Measurements from ENCODE around the gene MEF2C.
A peak's percentile ranks its signal among the peaks of the same experiment; 100 is the strongest.

The MEF2C gene

DNA sequence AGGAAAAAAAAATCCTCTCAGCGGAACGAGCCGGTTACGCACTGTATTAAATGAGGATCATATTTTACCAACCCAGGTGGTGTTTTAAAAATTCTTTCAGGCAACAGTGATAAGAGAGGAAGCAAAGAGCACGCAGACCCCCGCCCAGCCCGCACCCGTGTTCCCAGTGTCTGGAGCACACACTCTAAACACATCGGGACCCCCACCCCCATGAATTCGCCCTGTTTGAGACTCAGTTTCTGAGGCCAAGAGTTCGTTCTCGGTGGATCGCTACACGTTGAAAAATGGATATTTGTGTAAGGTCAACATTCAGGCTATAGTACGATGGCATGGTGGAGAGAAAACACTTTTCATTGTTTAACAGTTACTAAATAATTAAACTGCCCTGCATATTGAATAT lies 196.3 kb downstream of the MEF2C start:
- Histone ChIP-seq H3K9ac (ENCODE audit: insufficient read length) (no peak overlapping the region), H3K9me3 (ENCODE audit: low read depth, low read length) (no peaks in the 10 kb centered on the region), H3K36me3 (ENCODE audit: insufficient read depth, low read length) (no peaks in the 10 kb centered on the region), H3K27ac (no peak overlapping the region), H3K4me3 (no peak overlapping the region)
- TF ChIP-seq FOXP2 (optimal IDR thresholded peaks at IDR 0.05; ENCODE audit: control extremely low read depth, extremely low read length, insufficient read depth) (no peak), EZH2 (IDR thresholded peaks at IDR 0.05) (no peak), POLR2AphosphoS5 (IDR thresholded peaks at IDR 0.05; ENCODE audit: borderline replicate concordance, low read depth, low read length) (no peak)
- DNase-seq (ENCODE audit: low read depth, low spot score): no peak

DNA sequence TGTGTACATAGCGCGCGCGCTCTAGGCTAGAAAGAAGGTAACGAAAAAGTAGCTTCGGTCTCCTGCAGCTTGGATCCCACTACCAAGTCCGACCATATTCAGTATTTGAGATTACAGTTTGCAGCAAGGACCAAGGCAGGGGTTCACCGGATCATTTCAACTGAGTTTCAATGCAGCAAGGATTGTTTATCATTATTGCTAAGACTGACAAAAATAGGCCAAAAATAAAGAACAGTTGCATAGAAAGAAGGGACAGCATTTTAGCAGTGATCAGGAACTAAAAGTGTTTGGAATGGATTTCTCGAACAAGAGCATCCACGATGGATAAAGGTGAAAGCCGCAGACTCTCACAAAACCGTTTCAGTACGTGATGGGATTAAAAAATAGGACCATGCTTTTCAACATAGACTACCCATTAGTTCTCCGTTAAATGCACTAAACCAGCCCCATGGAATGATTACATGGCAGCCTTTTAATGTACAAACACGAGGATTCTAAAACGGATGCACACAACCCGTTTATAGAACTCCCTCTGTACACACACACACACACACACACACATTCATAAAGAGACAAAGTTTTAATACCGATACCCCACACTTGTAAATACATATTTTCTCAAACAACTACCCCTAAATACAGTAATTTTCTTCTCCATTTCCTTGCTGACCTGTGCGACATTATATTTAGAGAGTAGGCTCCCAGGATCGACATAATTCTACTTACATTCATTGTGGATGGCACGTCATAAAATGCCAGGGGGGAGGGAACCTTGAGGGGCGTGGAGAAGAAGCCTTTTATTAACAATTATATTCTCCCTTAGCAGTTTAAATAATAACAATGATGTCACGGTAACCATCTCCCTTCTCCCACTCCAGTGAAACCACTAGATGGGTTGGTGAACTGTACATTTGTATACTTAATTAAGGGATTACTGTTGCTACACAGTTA lies 197.1 kb downstream of the MEF2C start:
- Histone ChIP-seq H3K9me3 (ENCODE audit: low read depth, low read length) (no peaks in the 10 kb centered on the region), H3K27ac (no peak overlapping the region), H3K36me3 (ENCODE audit: insufficient read depth, low read length) (no peaks in the 10 kb centered on the region), H3K4me3 (no peak overlapping the region), H3K9ac (ENCODE audit: insufficient read length) (no peak overlapping the region)
- TF ChIP-seq FOXP2 (optimal IDR thresholded peaks at IDR 0.05; ENCODE audit: control extremely low read depth, extremely low read length, insufficient read depth) (no peak), EZH2 (IDR thresholded peaks at IDR 0.05) (no peak), POLR2AphosphoS5 (IDR thresholded peaks at IDR 0.05; ENCODE audit: borderline replicate concordance, low read depth, low read length) (no peak)
- no peak for DNase-seq (ENCODE audit: low read depth, low spot score)

DNA sequence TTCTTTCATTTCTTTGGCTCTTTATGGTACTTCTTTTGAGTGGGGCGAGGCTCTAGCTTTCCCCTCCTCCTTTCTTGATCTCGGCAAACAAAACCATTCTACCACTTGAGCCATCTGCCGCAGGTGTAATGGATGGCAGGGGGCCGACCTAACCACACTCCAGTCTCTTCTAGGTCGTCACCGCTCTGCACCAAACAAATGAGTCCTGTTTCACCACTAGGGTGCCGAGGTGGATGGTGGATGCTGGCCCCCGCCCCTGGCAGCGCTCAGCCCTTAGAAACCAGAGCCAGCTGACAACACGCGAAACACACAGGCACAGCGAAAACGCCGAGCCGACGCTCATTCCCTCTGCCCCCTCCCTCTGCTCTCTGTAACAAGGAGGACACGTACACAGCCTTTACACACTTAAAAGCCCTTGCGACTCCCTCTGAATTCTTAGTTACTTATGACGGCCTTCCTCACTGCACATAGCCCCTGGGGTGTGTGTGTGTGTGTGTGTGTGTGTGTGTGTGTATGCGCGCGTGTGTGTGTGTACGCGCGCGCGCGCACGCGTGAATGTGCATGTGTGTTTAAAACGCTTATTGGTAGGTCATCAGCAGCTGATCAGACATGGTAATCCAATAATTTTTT lies 199.4 kb downstream of the MEF2C start:
- H3K9me3 ChIP-seq (ENCODE audit: low read depth, low read length): no peaks in the 10 kb centered on the region
- no peak overlapping the region for H3K9ac ChIP-seq (ENCODE audit: insufficient read length)
- DNase-seq (ENCODE audit: low read depth, low spot score): no peak
- peak overlapping the region; percentile 67 for H3K4me3 ChIP-seq
- TF ChIP-seq EZH2 (IDR thresholded peaks at IDR 0.05) (no peak), FOXP2 (optimal IDR thresholded peaks at IDR 0.05; ENCODE audit: control extremely low read depth, extremely low read length, insufficient read depth) (no peak), POLR2AphosphoS5 (IDR thresholded peaks at IDR 0.05; ENCODE audit: borderline replicate concordance, low read depth, low read length) (no peak)
- no peak overlapping the region for H3K27ac ChIP-seq
- H3K36me3 ChIP-seq (ENCODE audit: insufficient read depth, low read length): no peaks in the 10 kb centered on the region

DNA sequence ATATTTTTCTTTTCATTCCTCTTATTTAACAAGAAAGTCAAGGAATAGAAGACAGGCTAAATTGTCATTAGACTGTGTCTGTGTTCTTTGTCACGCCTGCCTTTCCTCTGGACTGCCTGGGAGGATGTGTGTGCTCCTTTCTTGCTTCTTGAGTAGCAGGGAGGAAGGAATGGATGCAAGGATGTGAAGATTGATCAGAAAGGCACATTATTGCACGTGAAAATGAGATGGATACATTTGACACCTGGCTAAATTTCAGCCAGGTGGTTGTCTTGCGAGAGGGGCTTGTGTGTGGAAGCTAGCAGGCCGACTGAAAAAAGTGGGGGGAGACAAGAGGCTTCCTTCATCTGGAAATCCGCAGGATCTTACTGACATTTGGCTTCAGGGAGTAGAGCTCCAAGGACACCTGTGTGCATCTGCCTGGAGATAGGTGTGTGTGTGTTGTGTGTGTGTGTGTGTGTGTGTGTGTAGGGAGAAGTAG lies 200.1 kb downstream of the MEF2C start:
- Histone ChIP-seq H3K9ac (ENCODE audit: insufficient read length) (no peak overlapping the region), H3K9me3 (ENCODE audit: low read depth, low read length) (no peaks in the 10 kb centered on the region), H3K27ac (no peak overlapping the region), H3K4me3 (no peak overlapping the region), H3K36me3 (ENCODE audit: insufficient read depth, low read length) (no peaks in the 10 kb centered on the region)
- no peak for TF ChIP-seq FOXP2 (optimal IDR thresholded peaks at IDR 0.05; ENCODE audit: control extremely low read depth, extremely low read length, insufficient read depth)
- TF ChIP-seq EZH2 (IDR thresholded peaks at IDR 0.05): no peak
- no peak for TF ChIP-seq POLR2AphosphoS5 (IDR thresholded peaks at IDR 0.05; ENCODE audit: borderline replicate concordance, low read depth, low read length)
- DNase-seq (ENCODE audit: low read depth, low spot score): no peak

DNA sequence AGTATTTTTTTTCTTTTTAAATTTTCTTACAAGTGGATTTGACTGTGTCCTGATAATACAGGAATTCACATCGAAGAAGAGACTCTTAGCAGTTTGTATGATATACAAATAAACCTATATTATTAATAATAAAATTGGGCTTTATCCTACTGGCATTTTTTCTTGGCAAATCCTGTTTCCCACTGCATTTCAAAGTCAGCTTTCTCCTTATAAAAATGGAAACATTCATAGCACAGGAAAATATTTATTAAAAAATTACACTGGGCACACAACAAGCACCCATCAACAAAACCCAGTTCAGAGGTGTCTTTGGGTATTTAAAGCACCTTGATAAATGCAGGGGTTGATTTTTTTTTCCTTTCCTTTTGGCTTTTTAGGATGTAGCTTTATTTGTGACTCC lies 200.9 kb downstream of the MEF2C start:
- H3K27ac ChIP-seq: no peak overlapping the region
- no peaks in the 10 kb centered on the region for H3K9me3 ChIP-seq (ENCODE audit: low read depth, low read length)
- H3K4me3 ChIP-seq: no peak overlapping the region
- no peak overlapping the region for H3K9ac ChIP-seq (ENCODE audit: insufficient read length)
- no peak for TF ChIP-seq EZH2 (IDR thresholded peaks at IDR 0.05)
- no peak for TF ChIP-seq POLR2AphosphoS5 (IDR thresholded peaks at IDR 0.05; ENCODE audit: borderline replicate concordance, low read depth, low read length)
- no peak for TF ChIP-seq FOXP2 (optimal IDR thresholded peaks at IDR 0.05; ENCODE audit: control extremely low read depth, extremely low read length, insufficient read depth)
- no peaks in the 10 kb centered on the region for H3K36me3 ChIP-seq (ENCODE audit: insufficient read depth, low read length)
- no peak for DNase-seq (ENCODE audit: low read depth, low spot score)

DNA sequence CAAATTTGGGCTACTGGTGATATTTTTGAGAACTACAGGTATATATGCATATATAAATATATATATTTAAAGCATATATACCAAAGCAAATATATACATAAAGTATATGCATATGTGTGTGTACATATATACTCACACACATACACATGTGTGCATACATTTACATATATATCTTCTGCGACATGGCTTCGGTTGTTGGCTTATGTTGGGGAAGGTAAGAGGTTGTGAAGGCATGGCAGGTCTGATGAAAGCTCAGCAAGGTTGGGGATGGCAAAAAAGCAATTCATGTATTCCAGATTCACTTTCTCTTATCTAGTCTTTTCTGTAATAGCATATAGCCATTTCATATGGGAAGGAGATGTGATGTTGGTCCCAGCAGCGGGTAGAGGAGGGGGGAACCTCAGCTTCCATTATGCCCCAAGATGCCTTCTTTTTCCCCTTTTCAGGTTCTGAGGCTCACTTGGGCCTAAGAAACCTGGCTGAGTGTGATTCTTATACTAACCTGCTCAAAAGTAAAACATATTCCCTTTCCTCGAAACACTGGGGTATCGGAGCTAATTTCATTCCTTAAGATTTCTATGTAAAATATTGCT lies 201.7 kb downstream of the MEF2C start:
- no peak for DNase-seq (ENCODE audit: low read depth, low spot score)
- Histone ChIP-seq H3K36me3 (ENCODE audit: insufficient read depth, low read length) (no peaks in the 10 kb centered on the region), H3K9ac (ENCODE audit: insufficient read length) (no peak overlapping the region), H3K9me3 (ENCODE audit: low read depth, low read length) (no peaks in the 10 kb centered on the region), H3K27ac (no peak overlapping the region), H3K4me3 (no peak overlapping the region)
- TF ChIP-seq EZH2 (IDR thresholded peaks at IDR 0.05): no peak
- TF ChIP-seq FOXP2 (optimal IDR thresholded peaks at IDR 0.05; ENCODE audit: control extremely low read depth, extremely low read length, insufficient read depth): no peak
- no peak for TF ChIP-seq POLR2AphosphoS5 (IDR thresholded peaks at IDR 0.05; ENCODE audit: borderline replicate concordance, low read depth, low read length)

DNA sequence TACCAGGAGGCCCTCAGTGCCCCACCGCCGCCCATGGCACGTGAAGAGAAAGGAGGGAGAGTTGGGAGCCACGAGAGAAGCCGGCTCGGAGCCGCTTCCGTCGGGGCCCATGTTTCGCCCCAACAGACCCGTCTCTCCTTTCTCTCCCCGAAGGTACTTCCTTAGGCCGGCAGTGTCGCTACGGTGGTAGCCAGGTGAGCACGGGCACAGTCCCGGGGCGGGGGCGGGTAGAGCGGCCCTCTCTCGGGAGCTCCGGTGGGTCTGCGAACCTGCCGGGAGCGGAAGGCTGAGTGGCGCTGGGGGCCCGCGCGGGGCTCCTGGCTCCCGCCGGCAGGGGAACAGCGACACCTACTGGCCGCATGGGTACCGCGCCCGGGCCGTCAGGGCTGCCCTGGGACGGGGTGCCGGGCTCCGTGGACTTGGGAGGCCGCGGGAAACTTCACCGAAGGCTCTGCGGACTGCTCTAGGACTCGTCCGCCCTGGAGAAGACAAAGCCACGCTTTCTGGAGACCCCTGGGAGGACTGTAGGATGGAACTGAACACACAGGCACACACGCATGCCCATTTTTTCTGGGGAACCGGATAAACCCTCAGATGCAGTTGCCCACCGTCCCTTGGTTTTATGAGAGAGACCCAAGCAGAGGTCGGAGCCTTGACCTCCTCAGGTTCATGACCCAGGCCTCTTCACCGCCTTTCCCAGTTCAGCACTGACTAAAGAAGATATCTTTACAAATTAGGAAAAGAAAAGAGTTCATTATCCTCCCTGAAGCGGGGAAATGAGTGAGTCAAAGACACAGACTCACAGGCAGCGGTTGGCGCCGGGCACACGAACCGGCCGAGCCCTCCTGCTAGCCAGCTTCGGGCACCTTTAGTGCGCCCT lies 202.5 kb downstream of the MEF2C start:
- H3K27ac ChIP-seq: no peak overlapping the region
- DNase-seq (ENCODE audit: low read depth, low spot score): no peak
- H3K9ac ChIP-seq (ENCODE audit: insufficient read length): peak overlapping the region; percentile 64
- peak overlapping the region; percentile 93 for H3K4me3 ChIP-seq
- H3K36me3 ChIP-seq (ENCODE audit: insufficient read depth, low read length): no peaks in the 10 kb centered on the region
- no peaks in the 10 kb centered on the region for H3K9me3 ChIP-seq (ENCODE audit: low read depth, low read length)
- TF ChIP-seq EZH2 (IDR thresholded peaks at IDR 0.05) (no peak), FOXP2 (optimal IDR thresholded peaks at IDR 0.05; ENCODE audit: control extremely low read depth, extremely low read length, insufficient read depth) (peak; percentile 25), POLR2AphosphoS5 (IDR thresholded peaks at IDR 0.05; ENCODE audit: borderline replicate concordance, low read depth, low read length) (no peak)
